GM04503 (cell line): ENCODE data around the gene EHMT2.
"Not testable (repeated sequence)": the region's sequence is repeated elsewhere in the genome, so short reads cannot be mapped to it uniquely, and the experiment has no call there.

Source experiments
- DNase-seq: peaks from one replicate; pipeline ENCODE4 v3.0.0-alpha.2; 2012; ENCODE audit warnings: low read depth

The EHMT2 gene

GRCh38 chr6:31915351-31915750 lies 17.9 kb upstream of the EHMT2 start:
- no peak for DNase-seq

- no peak for DNase-seq
Measured at GRCh38 chr6:31911826-31912585, 14.5 kb upstream of the EHMT2 start.

- not testable (repeated sequence) for DNase-seq
Measured at GRCh38 chr6:31909298-31909697, 11.8 kb upstream of the EHMT2 start.

GRCh38 chr6:31908791-31909190 lies 11.3 kb upstream of the EHMT2 start:
- no peak for DNase-seq

- not testable (repeated sequence) for DNase-seq
Measured at GRCh38 chr6:31908255-31908654, 10.8 kb upstream of the EHMT2 start.

GRCh38 chr6:31907158-31907813 lies 9.8 kb upstream of the EHMT2 start:
- peak; percentile 22 for DNase-seq

GRCh38 chr6:31906727-31907126 lies 9.2 kb upstream of the EHMT2 start:
- DNase-seq, result not testable (repeated sequence)

GRCh38 chr6:31906122-31906521 lies 8.6 kb upstream of the EHMT2 start:
- no peak for DNase-seq

- no peak for DNase-seq
Measured at GRCh38 chr6:31905041-31905440, 7.5 kb upstream of the EHMT2 start.

GRCh38 chr6:31903957-31904356 lies 6.5 kb upstream of the EHMT2 start:
- DNase-seq, result no peak

GRCh38 chr6:31901953-31902643 lies 4.6 kb upstream of the EHMT2 start, which contains the start of gene ZBTB12:
Gene ZBTB12 (minus strand): TSS chr6:31902086. CDS start chr6:31901305, 781 bp downstream.
- DNase-seq, result peak; percentile 57

GRCh38 chr6:31901415-31901952 lies 4.0 kb upstream of the EHMT2 start:
- no peak for DNase-seq

- no peak for DNase-seq
Measured at GRCh38 chr6:31900917-31901414, 3.5 kb upstream of the EHMT2 start.

- DNase-seq, result no peak
Measured at GRCh38 chr6:31899882-31900722, 2.6 kb upstream of the EHMT2 start.

GRCh38 chr6:31899215-31899614 lies 1.7 kb upstream of the EHMT2 start:
- DNase-seq, result no peak

- no peak for DNase-seq
Measured at GRCh38 chr6:31898383-31899011, 999 bp upstream of the EHMT2 start.

GRCh38 chr6:31896856-31897611 lies 464 bp downstream of the EHMT2 start:
- no peak for DNase-seq

- no peak for DNase-seq
Measured at GRCh38 chr6:31896493-31896855, 1.0 kb downstream of the EHMT2 start.

- DNase-seq, result no peak
Measured at GRCh38 chr6:31892821-31893220, 4.7 kb downstream of the EHMT2 start.

GRCh38 chr6:31889331-31889972 lies 8.0 kb downstream of the EHMT2 start:
- no peak for DNase-seq
